Activated naive CD4-positive, alpha-beta T cell treated with anti-CD3 and anti-CD28 coated beads, Interleukin-2, amount 10 ng/mL, durations not matched to agents 7 days and 5 days (primary cell): ENCODE results near the gene NLGN1.

Experiments
- CTCF ChIA-PET: fragments of 350-600 bp; sonication (Branson Sonifier 250); formaldehyde crosslinking; loops from one replicate; lab custom pipeline; 2021; ENCODE audit warnings: antibody characterized with exemption; lab: Charles Lee
- DNase-seq: peaks from one replicate; pipeline ENCODE4 v3.0.0-alpha.2; 2020
- H3K27ac Mint-ChIP-seq: one replicate; pipeline ENCODE4 v1.8.0; 2021; ENCODE audit warnings: mild to moderate bottlenecking, moderate library complexity, mixed read lengths
- H3K27me3 Mint-ChIP-seq: one replicate; pipeline ENCODE4 v1.8.0; 2021; ENCODE audit warnings: mild to moderate bottlenecking, mixed read lengths
- H3K36me3 Mint-ChIP-seq: one replicate; pipeline ENCODE4 v1.8.0; 2021; ENCODE audit warnings: mixed read lengths
- H3K4me1 Mint-ChIP-seq: one replicate; pipeline ENCODE4 v1.8.0; 2021; ENCODE audit warnings: mixed read lengths
- H3K4me3 Mint-ChIP-seq: one replicate; pipeline ENCODE4 v1.8.0; 2021; ENCODE audit warnings: mild to moderate bottlenecking, moderate library complexity, mixed read lengths
- H3K9me3 Mint-ChIP-seq: one replicate; pipeline ENCODE4 v1.8.0; 2021; ENCODE audit warnings: mixed read lengths

NLGN1 gene

DNA sequence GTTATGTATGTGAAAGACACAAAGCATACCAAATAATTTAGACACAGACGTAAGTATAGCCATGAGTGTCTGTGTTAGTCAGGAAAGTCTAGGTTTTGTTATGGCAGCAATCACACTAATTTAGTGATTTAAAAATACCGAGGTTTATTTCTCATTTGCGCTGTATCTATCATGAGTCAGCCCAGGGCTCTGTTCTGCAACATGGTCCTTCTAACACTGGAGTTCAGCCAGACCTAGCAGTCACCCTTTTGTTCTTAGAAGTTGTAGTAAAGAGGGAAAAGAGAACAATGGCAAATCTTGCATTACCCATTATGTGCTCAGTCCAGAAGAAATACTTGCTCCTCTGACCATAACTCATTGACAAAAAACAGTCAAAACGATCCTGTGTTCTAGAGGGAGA lies 311.5 kb downstream of the NLGN1 start:
- Mint-ChIP-seq H3K27ac (no peak overlapping the region), H3K36me3 (no peaks in the 10 kb centered on the region), H3K9me3 (no peaks in the 10 kb centered on the region), H3K4me3 (no peak overlapping the region), H3K27me3 (no peaks in the 10 kb centered on the region), H3K4me1 (no peaks in the 10 kb centered on the region)
- CTCF ChIA-PET = no interaction called here
- no peak for DNase-seq

GRCh38 chr3:173711619-173712018 lies 314.1 kb downstream of the NLGN1 start:
- no peaks in the 10 kb centered on the region for H3K27me3 Mint-ChIP-seq
- CTCF ChIA-PET = no interaction called here

GRCh38 chr3:173719585-173719984 lies 322.0 kb downstream of the NLGN1 start:
- CTCF ChIA-PET = no interaction called here
- peaks cover 2% of the 10 kb centered on the region for H3K9me3 Mint-ChIP-seq
- no peaks in the 10 kb centered on the region for H3K4me1 Mint-ChIP-seq
- no peak overlapping the region for H3K4me3 Mint-ChIP-seq
- no peak for DNase-seq
- H3K27ac Mint-ChIP-seq = no peak overlapping the region
- H3K36me3 Mint-ChIP-seq = no peaks in the 10 kb centered on the region
- no peaks in the 10 kb centered on the region for H3K27me3 Mint-ChIP-seq

More at GRCh38 chr3:173711619-173712018, 314.1 kb downstream of the NLGN1 start:
- Mint-ChIP-seq H3K4me1 (no peaks in the 10 kb centered on the region), H3K9me3 (no peaks in the 10 kb centered on the region), H3K27ac (no peak overlapping the region), H3K36me3 (no peaks in the 10 kb centered on the region), H3K4me3 (no peak overlapping the region)
- DNase-seq = no peak

GRCh38 chr3:173725507-173725906 lies 328.0 kb downstream of the NLGN1 start:
- peaks cover 3% of the 10 kb centered on the region for H3K9me3 Mint-ChIP-seq
- no peaks in the 10 kb centered on the region for H3K36me3 Mint-ChIP-seq
- CTCF ChIA-PET = no interaction called here
- DNase-seq = no peak
- H3K27me3 Mint-ChIP-seq = no peaks in the 10 kb centered on the region
- no peak overlapping the region for H3K27ac Mint-ChIP-seq
- H3K4me1 Mint-ChIP-seq = no peaks in the 10 kb centered on the region
- no peak overlapping the region for H3K4me3 Mint-ChIP-seq

DNA sequence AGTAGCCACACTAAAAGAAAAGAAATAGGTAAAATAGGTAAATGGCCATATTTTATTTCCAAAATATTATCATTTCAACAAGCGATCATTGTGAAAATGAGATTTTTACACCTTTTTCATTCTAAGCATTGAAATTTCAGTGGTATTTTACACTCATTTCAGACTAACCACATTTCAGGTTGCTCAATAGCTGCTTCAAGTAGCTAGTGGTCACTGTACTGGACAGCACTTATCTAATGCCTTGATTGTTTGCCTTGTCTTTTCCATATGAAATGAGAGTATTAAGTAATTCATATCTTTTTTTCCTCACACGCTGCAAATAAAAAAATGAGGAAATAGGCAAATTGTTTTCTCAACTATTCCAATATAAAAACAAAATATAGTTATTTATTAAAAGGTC lies 332.8 kb downstream of the NLGN1 start:
- Mint-ChIP-seq H3K27ac (no peak overlapping the region), H3K4me3 (no peak overlapping the region), H3K4me1 (no peaks in the 10 kb centered on the region), H3K9me3 (no peaks in the 10 kb centered on the region), H3K36me3 (no peaks in the 10 kb centered on the region), H3K27me3 (no peaks in the 10 kb centered on the region)
- no peak for DNase-seq
- CTCF ChIA-PET = no interaction called here

DNA sequence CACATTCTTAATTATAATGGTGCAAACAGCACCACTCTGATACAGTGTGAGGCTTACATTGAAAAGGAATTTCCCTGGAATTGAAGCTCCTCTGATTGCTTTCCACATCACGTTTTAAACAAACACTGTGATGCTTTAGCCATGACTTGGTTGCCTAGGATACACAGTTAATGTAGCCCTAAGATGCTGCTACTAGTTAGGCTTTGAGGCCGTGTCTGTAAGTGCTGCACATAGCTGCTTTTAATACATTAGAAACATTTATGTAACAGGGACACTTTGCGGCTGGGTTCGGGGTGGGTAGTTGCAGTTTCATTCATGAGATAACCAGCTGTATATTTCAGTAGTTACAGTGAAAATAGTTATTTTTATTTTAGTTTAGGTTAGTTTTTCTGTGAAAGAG lies 334.7 kb downstream of the NLGN1 start:
- CTCF ChIA-PET = no interaction called here
- DNase-seq = no peak
- no peaks in the 10 kb centered on the region for H3K27me3 Mint-ChIP-seq
- no peak overlapping the region for H3K4me3 Mint-ChIP-seq
- no peaks in the 10 kb centered on the region for H3K4me1 Mint-ChIP-seq
- no peaks in the 10 kb centered on the region for H3K36me3 Mint-ChIP-seq
- H3K9me3 Mint-ChIP-seq = no peaks in the 10 kb centered on the region
- no peak overlapping the region for H3K27ac Mint-ChIP-seq

DNA sequence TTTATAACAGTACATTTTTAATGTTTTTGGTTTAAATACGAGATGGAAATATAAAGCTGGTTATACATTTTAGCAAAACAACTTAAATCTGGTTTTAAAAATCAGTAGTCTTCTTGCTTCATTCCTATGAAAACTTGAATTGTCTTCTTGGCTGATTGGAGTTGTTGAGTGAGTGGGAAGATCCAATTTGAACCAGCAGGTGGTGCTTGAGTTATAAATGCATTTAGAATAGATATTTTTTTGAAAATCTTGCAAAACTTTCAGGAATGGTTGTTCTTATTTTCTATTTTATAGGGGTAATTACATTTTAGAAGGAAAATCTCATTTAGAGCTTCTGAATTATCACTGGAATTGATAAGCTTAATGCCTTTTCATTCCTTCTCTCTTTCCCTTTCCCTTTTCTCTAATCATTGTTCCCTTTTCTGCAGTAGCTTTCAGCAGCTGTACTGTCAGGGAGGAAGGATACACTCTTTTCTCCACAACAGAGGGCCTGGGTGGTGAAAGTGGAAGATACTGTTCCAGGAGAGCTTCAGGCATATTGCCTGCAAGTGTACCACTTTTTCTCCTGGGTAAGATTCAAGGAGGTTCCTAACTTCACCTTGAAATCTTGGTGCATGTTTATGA lies 335.6 kb downstream of the NLGN1 start:
- H3K27ac Mint-ChIP-seq = no peak overlapping the region
- no peak overlapping the region for H3K4me3 Mint-ChIP-seq
- no peak for DNase-seq
- H3K27me3 Mint-ChIP-seq = no peaks in the 10 kb centered on the region
- no peaks in the 10 kb centered on the region for H3K36me3 Mint-ChIP-seq
- H3K4me1 Mint-ChIP-seq = no peaks in the 10 kb centered on the region
- CTCF ChIA-PET = no interaction called here
- no peaks in the 10 kb centered on the region for H3K9me3 Mint-ChIP-seq

GRCh38 chr3:173734473-173734872 lies 336.9 kb downstream of the NLGN1 start:
- no peaks in the 10 kb centered on the region for H3K36me3 Mint-ChIP-seq
- DNase-seq = no peak
- no peaks in the 10 kb centered on the region for H3K27me3 Mint-ChIP-seq
- no peaks in the 10 kb centered on the region for H3K4me1 Mint-ChIP-seq
- CTCF ChIA-PET = interaction anchor here (0.6 kb wide), 1 partner anchor 82 kb away, joined by 5 read pairs; no protein-coding TSS in a partner anchor
- no peak overlapping the region for H3K27ac Mint-ChIP-seq
- H3K4me3 Mint-ChIP-seq = no peak overlapping the region
- no peaks in the 10 kb centered on the region for H3K9me3 Mint-ChIP-seq

DNA sequence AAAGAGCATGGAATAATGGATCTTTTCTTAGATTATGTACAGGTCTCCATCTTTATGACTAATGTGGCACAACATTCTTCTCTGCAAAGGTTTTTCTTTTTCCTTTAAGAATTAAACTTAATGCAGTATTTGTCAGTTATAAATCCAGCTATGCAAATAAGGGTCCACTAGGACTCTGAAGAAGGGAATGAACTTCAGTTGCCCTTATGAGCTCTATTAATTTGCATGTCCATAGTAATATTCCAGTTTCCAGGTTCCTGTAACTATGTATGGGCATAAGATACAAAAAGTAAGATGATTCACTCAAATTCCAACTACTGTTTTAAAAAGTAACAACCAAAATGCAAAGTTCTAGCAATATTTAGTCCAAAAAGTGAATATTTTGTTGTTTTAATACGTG lies 337.4 kb downstream of the NLGN1 start:
- H3K36me3 Mint-ChIP-seq = no peaks in the 10 kb centered on the region
- CTCF ChIA-PET = interaction anchor here (0.6 kb wide), 1 partner anchor 81 kb away, joined by 5 read pairs; no protein-coding TSS in a partner anchor

GRCh38 chr3:173735841-173736240 lies 338.3 kb downstream of the NLGN1 start:
- Mint-ChIP-seq H3K27ac (no peak overlapping the region), H3K36me3 (no peaks in the 10 kb centered on the region), H3K27me3 (no peaks in the 10 kb centered on the region), H3K4me3 (no peak overlapping the region), H3K4me1 (no peaks in the 10 kb centered on the region), H3K9me3 (no peaks in the 10 kb centered on the region)
- no peak for DNase-seq
- CTCF ChIA-PET = no interaction called here

More for the DNA sequence above, 337.4 kb downstream of the NLGN1 start:
- no peaks in the 10 kb centered on the region for H3K27me3 Mint-ChIP-seq
- DNase-seq = no peak
- no peak overlapping the region for H3K4me3 Mint-ChIP-seq
- no peaks in the 10 kb centered on the region for H3K9me3 Mint-ChIP-seq
- H3K4me1 Mint-ChIP-seq = no peaks in the 10 kb centered on the region
- no peak overlapping the region for H3K27ac Mint-ChIP-seq

GRCh38 chr3:173737167-173737808 lies 339.7 kb downstream of the NLGN1 start:
- CTCF ChIA-PET = no interaction called here
- Mint-ChIP-seq H3K27ac (no peak overlapping the region), H3K4me1 (no peaks in the 10 kb centered on the region), H3K36me3 (no peaks in the 10 kb centered on the region), H3K4me3 (no peak overlapping the region), H3K9me3 (no peaks in the 10 kb centered on the region), H3K27me3 (no peaks in the 10 kb centered on the region)
- no peak for DNase-seq

- CTCF ChIA-PET = no interaction called here
- no peaks in the 10 kb centered on the region for H3K4me1 Mint-ChIP-seq
- H3K27me3 Mint-ChIP-seq = no peaks in the 10 kb centered on the region
- H3K36me3 Mint-ChIP-seq = no peaks in the 10 kb centered on the region
- no peaks in the 10 kb centered on the region for H3K9me3 Mint-ChIP-seq
- no peak for DNase-seq
- H3K27ac Mint-ChIP-seq = no peak overlapping the region
- no peak overlapping the region for H3K4me3 Mint-ChIP-seq
Observed at GRCh38 chr3:173739726-173740125, 342.2 kb downstream of the NLGN1 start.

DNA sequence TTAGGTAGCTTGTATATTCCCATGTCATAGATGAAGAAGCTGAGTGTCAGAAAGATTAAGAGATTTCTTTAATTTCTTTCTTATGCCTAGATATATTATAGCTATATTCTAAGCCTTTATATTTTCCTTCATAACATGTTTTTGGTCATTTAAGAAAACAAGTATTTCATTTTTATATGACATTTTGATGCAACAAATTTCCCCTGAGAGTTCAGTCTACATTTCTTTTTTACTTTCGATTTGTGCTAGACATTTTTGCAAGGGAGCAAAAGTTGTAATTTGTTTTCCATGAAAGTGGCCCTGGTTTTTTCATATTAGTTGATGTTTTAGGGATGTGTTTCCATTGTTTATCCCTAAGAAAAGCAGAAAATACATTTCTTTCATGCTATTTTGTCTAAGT lies 344.9 kb downstream of the NLGN1 start:
- Mint-ChIP-seq H3K36me3 (no peaks in the 10 kb centered on the region), H3K27me3 (no peaks in the 10 kb centered on the region), H3K4me1 (no peaks in the 10 kb centered on the region), H3K27ac (no peak overlapping the region), H3K9me3 (no peaks in the 10 kb centered on the region), H3K4me3 (no peak overlapping the region)
- no peak for DNase-seq
- CTCF ChIA-PET = no interaction called here

- DNase-seq = no peak
- Mint-ChIP-seq H3K36me3 (no peaks in the 10 kb centered on the region), H3K27ac (no peak overlapping the region), H3K27me3 (no peaks in the 10 kb centered on the region), H3K4me3 (no peak overlapping the region), H3K9me3 (no peaks in the 10 kb centered on the region), H3K4me1 (no peaks in the 10 kb centered on the region)
- CTCF ChIA-PET = no interaction called here
Observed at GRCh38 chr3:173743111-173743510, 345.6 kb downstream of the NLGN1 start.

GRCh38 chr3:173743516-173743915 lies 346.0 kb downstream of the NLGN1 start:
- no peak for DNase-seq
- H3K36me3 Mint-ChIP-seq = no peaks in the 10 kb centered on the region

More at GRCh38 chr3:173743516-173743915, 346.0 kb downstream of the NLGN1 start:
- Mint-ChIP-seq H3K27ac (no peak overlapping the region), H3K4me3 (no peak overlapping the region), H3K9me3 (no peaks in the 10 kb centered on the region), H3K27me3 (no peaks in the 10 kb centered on the region), H3K4me1 (no peaks in the 10 kb centered on the region)
- CTCF ChIA-PET = no interaction called here
